HG03280 (cell line): ENCODE measurements around the gene GPR50.

Experiments used
- ATAC-seq: cut with Tn5 transposase; IDR thresholded peaks from one replicate; pipeline ENCODE4 v1.9.1; 2021; ENCODE audit warnings: mild to moderate bottlenecking, moderate library complexity; ENCODE audit not compliant: unreplicated experiment

Gene GPR50

GRCh38 chrX:151226941-151227340 lies 50.6 kb downstream of the GPR50 start:
- no peak for ATAC-seq

- ATAC-seq = no peak
These were observed 51.2 kb downstream of the GPR50 start for GRCh38 chrX:151227627-151228026.

DNA sequence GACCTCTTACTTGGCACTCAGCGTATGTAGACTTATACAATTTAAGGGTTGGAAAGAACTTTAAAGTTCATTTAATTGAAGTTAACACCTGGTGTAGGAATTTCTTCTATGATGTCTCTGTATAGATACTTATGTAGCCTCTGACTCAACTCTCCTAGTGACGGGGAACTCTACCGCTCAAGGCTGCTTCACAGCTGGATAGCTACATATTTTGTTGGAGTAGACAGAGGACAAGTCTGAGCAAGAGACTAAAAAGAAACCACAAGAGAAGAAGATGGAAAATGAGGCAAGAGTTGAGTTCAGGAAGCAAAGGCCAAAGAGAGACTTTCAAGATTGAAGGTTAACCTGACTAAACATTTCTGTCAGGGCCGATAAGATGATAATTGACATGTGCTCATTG lies 52.6 kb downstream of the GPR50 start:
- no peak for ATAC-seq
